ENCODE data around the gene CPEB4. TPM values are rescaled to one million over a fixed set of nuclear protein-coding genes. Genes with fewer than 3 reads are reported as not detected.
A peak's percentile ranks its signal among the peaks of the same experiment; 100 is the strongest.

The CPEB4 gene
- total and polyA plus RNA-seq, 9 of the 15 experiments (the other 6 are each of a cell fraction or from before 2014, with no cell fraction given), result 7.4 to 21.3 (median 12.4) TPM

DNA sequence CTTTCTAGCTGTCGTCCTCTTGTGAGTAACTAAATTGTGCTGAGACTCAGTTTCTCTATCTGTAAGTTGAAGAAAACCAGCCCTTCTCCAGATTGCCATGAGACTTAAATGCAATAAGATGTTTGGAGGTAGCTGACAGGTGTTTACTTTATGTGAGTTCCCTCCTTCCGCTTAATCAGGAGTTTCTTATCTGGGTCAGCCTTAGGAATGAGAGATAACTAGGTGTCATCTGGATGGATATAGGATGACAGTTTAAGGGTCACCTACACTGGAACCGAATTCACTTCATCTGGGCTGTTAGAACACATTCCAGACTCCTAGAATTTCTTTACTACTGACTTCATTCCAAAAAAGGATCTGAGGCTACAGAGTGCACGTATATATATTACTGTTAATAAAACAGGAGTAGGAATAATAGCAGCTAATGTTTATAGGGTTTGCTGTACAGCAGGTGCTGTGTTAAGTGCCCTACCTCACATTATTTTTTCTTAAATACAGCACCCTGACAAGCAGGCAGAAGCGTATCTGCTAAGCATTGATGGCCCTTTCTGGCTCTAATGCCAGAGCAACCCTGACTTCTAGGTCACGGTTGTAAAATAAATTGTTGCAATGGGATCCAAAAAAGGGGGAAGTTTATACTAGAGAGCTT is 30.0 kb upstream of the CPEB4 start (continued):
- no peak for TF ChIP-seq ZNF318 (IDR thresholded peaks at IDR 0.05; ENCODE audit: borderline replicate concordance in 1 of 2, low read depth in 1 of 2)
- TF ChIP-seq HDAC6 (IDR thresholded peaks at IDR 0.05; ENCODE audit: low read depth, low read length), result no peak
- TF ChIP-seq RFX7 (CRISPR knock-in tag; IDR thresholded peaks at IDR 0.05), result no peak
- TF ChIP-seq ZNF431 (CRISPR knock-in tag; IDR thresholded peaks at IDR 0.05), result no peak
- TF ChIP-seq RCOR1 (IDR thresholded peaks at IDR 0.05; ENCODE audit: borderline replicate concordance in 1 of 2, low read depth in 2 of 2, low read length in 2 of 2), result peak in 1 of 2 experiments; percentile 39; a peak in 1 of 4 replicates
- TF ChIP-seq, protein P1, sequence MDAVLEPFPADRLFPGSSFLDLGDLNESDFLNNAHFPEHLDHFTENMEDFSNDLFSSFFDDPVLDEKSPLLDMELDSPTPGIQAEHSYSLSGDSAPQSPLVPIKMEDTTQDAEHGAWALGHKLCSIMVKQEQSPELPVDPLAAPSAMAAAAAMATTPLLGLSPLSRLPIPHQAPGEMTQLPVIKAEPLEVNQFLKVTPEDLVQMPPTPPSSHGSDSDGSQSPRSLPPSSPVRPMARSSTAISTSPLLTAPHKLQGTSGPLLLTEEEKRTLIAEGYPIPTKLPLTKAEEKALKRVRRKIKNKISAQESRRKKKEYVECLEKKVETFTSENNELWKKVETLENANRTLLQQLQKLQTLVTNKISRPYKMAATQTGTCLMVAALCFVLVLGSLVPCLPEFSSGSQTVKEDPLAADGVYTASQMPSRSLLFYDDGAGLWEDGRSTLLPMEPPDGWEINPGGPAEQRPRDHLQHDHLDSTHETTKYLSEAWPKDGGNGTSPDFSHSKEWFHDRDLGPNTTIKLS (IDR thresholded peaks at IDR 0.05; ENCODE audit: borderline replicate concordance, low read depth), result no peak
- no peak for TF ChIP-seq GTF2F1 (IDR thresholded peaks at IDR 0.05; ENCODE audit: low read depth, low read length)
- no peak for TF ChIP-seq SRSF3 (IDR thresholded peaks at IDR 0.05; ENCODE audit: insufficient read depth, low read length)
- TF ChIP-seq, protein P2, sequence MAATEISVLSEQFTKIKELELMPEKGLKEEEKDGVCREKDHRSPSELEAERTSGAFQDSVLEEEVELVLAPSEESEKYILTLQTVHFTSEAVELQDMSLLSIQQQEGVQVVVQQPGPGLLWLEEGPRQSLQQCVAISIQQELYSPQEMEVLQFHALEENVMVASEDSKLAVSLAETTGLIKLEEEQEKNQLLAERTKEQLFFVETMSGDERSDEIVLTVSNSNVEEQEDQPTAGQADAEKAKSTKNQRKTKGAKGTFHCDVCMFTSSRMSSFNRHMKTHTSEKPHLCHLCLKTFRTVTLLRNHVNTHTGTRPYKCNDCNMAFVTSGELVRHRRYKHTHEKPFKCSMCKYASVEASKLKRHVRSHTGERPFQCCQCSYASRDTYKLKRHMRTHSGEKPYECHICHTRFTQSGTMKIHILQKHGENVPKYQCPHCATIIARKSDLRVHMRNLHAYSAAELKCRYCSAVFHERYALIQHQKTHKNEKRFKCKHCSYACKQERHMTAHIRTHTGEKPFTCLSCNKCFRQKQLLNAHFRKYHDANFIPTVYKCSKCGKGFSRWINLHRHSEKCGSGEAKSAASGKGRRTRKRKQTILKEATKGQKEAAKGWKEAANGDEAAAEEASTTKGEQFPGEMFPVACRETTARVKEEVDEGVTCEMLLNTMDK (IDR thresholded peaks at IDR 0.05; ENCODE audit: borderline replicate concordance, insufficient read depth, low read depth, low read length, poor library complexity, severe bottlenecking), result no peak
- no peak for TF ChIP-seq ZNF143 (CRISPR knock-in tag; IDR thresholded peaks at IDR 0.05)
- TF ChIP-seq MTF1 (CRISPR knock-in tag; IDR thresholded peaks at IDR 0.05; ENCODE audit: borderline replicate concordance), result no peak
- TF ChIP-seq BHLHE40 (IDR thresholded peaks at IDR 0.05; ENCODE audit: low read length), result no peak
